ENCODE data around the gene RAD23A. TPM values are rescaled to one million over a fixed set of nuclear protein-coding genes. Genes with fewer than 3 reads are reported as not detected.
"Not testable (repeated sequence)": the region's sequence is repeated elsewhere in the genome, so short reads cannot be mapped to it uniquely, and the experiment has no call there.

Gene RAD23A
- total RNA-seq, 2 experiments from 2014 or later: 90.0 to 92.7 TPM

GRCh38 chr19:12974301-12975220 lies 28.9 kb downstream of the RAD23A start:
- ChIA-PET CTCF (no interaction called here), POLR2A (no interaction called here)
- H3K4me1 Mint-ChIP-seq (ENCODE audit: low read depth): no peaks in the 10 kb centered on the region
- no peaks in the 10 kb centered on the region for H3K9me3 Mint-ChIP-seq
- no peaks in the 10 kb centered on the region for H3K36me3 Mint-ChIP-seq (ENCODE audit: low read depth)
- Histone ChIP-seq H3K9me3 (ENCODE audit: control insufficient read depth in 1 of 2, insufficient read depth in 1 of 2, low read length in 2 of 2) (no peaks in the 10 kb centered on the region), H3K27me3 (ENCODE audit: control insufficient read depth in 1 of 2, insufficient read depth in 2 of 2, low read length in 2 of 2) (peaks cover 7 to 8% of the 10 kb centered on the region in 2 experiments), H3K4me1 (ENCODE audit: insufficient read depth, low read length) (no peaks in the 10 kb centered on the region), H3K36me3 (ENCODE audit: insufficient read depth, low read length) (no peaks in the 10 kb centered on the region), H3K4me3 (ENCODE audit: low read length) (no peak overlapping the region), H3K27ac (ENCODE audit: low read depth in 1 of 2, low read length in 2 of 2) (no peak overlapping the region)
- DNase-seq: no peak
- no peak overlapping the region for H3K27ac Mint-ChIP-seq
- no peak overlapping the region for H3K4me3 Mint-ChIP-seq
- no peak for TF ChIP-seq CTCF (IDR thresholded peaks at IDR 0.05)
- peaks cover 13% of the 10 kb centered on the region for H3K27me3 Mint-ChIP-seq
- no peak for ATAC-seq (ENCODE audit: poor library complexity)
- intact Hi-C loops (cut with DNase I, micrococcal nuclease): no loop called here

GRCh38 chr19:12975221-12975741 lies 29.6 kb downstream of the RAD23A start:
- ATAC-seq (ENCODE audit: poor library complexity) (no peak), DNase-seq (peak in 1 of 14 experiments; percentile 23)
- Histone ChIP-seq H3K27ac (ENCODE audit: low read depth in 1 of 2, low read length in 2 of 2) (no peak overlapping the region), H3K4me3 (ENCODE audit: low read length) (no peak overlapping the region), H3K27me3 (ENCODE audit: control insufficient read depth in 1 of 2, insufficient read depth in 2 of 2, low read length in 2 of 2) (peaks cover 7 to 8% of the 10 kb centered on the region in 2 experiments), H3K4me1 (ENCODE audit: insufficient read depth, low read length) (no peaks in the 10 kb centered on the region), H3K36me3 (ENCODE audit: insufficient read depth, low read length) (no peaks in the 10 kb centered on the region), H3K9me3 (ENCODE audit: control insufficient read depth in 1 of 2, insufficient read depth in 1 of 2, low read length in 2 of 2) (no peaks in the 10 kb centered on the region)
- H3K27ac Mint-ChIP-seq: no peak overlapping the region
- H3K27me3 Mint-ChIP-seq: peaks cover 13% of the 10 kb centered on the region
- no peak overlapping the region for H3K4me3 Mint-ChIP-seq
- CTCF ChIA-PET: interaction anchor here (4.9 kb wide), 1 partner anchor 10 kb away, joined by 51 read pairs; no protein-coding TSS in a partner anchor
- no peak for TF ChIP-seq CTCF (IDR thresholded peaks at IDR 0.05)
- POLR2A ChIA-PET: no interaction called here
- H3K36me3 Mint-ChIP-seq (ENCODE audit: low read depth): no peaks in the 10 kb centered on the region
- H3K9me3 Mint-ChIP-seq: no peaks in the 10 kb centered on the region
- no peaks in the 10 kb centered on the region for H3K4me1 Mint-ChIP-seq (ENCODE audit: low read depth)
- intact Hi-C loops (cut with DNase I, micrococcal nuclease): no loop called here

GRCh38 chr19:12976109-12976508 lies 30.4 kb downstream of the RAD23A start:
- H3K4me1 ChIP-seq (ENCODE audit: insufficient read depth, low read length); H3K4me3 ChIP-seq (ENCODE audit: low read length); H3K36me3 Mint-ChIP-seq (ENCODE audit: low read depth); POLR2A ChIA-PET; H3K27me3 ChIP-seq (ENCODE audit: control insufficient read depth in 1 of 2, insufficient read depth in 2 of 2, low read length in 2 of 2); H3K4me1 Mint-ChIP-seq (ENCODE audit: low read depth); DNase-seq; H3K4me3 Mint-ChIP-seq; intact Hi-C loops (cut with DNase I, micrococcal nuclease); H3K27ac ChIP-seq (ENCODE audit: low read depth in 1 of 2, low read length in 2 of 2); H3K9me3 ChIP-seq (ENCODE audit: control insufficient read depth in 1 of 2, insufficient read depth in 1 of 2, low read length in 2 of 2); ATAC-seq (ENCODE audit: poor library complexity); H3K9me3 Mint-ChIP-seq; H3K27ac Mint-ChIP-seq; H3K36me3 ChIP-seq (ENCODE audit: insufficient read depth, low read length): not testable (repeated sequence)
- CTCF ChIA-PET: interaction anchor here (1.6 to 5.1 kb wide), 4 partner anchors 11 to 286 kb away, joined by 9 to 83 read pairs (median 46); no protein-coding TSS in a partner anchor
- H3K27me3 Mint-ChIP-seq: peaks cover 13% of the 10 kb centered on the region

All from CD4-positive, alpha-beta T cell (primary cell).